DND-41 (cell line): ENCODE results near the gene KRTAP10-5.

Experiments used
- CTCF ChIP-seq: IDR thresholded peaks from 2 replicates; pipeline ENCODE4 v1.5.1; 2012; ENCODE audit warnings: borderline replicate concordance, low read length, moderate library complexity, mild to moderate bottlenecking; ENCODE audit not compliant: poor library complexity, severe bottlenecking; ENCODE audit errors: extremely low read depth
- EZH2 ChIP-seq: IDR thresholded peaks from 3 replicates; pipeline ENCODE4 v1.6.1; 2012; ENCODE audit warnings: borderline replicate concordance, low read depth, mild to moderate bottlenecking, moderate library complexity, low read length, inconsistent platforms; ENCODE audit not compliant: severe bottlenecking

- no peak for TF ChIP-seq CTCF
- no peak for TF ChIP-seq EZH2
Measured at GRCh38 chr21:44572959-44573583, 7.3 kb downstream of the KRTAP10-5 start.
